AG08396 (cell line): ENCODE data around the gene SLC1A1.
"Not testable (repeated sequence)": the region's sequence is repeated elsewhere in the genome, so short reads cannot be mapped to it uniquely, and the experiment has no call there.

Experiments
- DNase-seq: peaks from one replicate; pipeline ENCODE4 v3.0.0; 2012; ENCODE audit warnings: low spot score, mixed read lengths

Gene SLC1A1

GRCh38 chr9:4579001-4579400 lies 88.7 kb downstream of the SLC1A1 start:
- no peak for DNase-seq

GRCh38 chr9:4581035-4581760 lies 90.9 kb downstream of the SLC1A1 start:
- no peak for DNase-seq

- no peak for DNase-seq
These were observed 91.7 kb downstream of the SLC1A1 start for GRCh38 chr9:4581861-4582565.

- no peak for DNase-seq
These were observed 92.7 kb downstream of the SLC1A1 start for GRCh38 chr9:4583001-4583400.

- DNase-seq = no peak
These were observed 94.4 kb downstream of the SLC1A1 start for GRCh38 chr9:4584636-4585035.

GRCh38 chr9:4585135-4585534 lies 94.9 kb downstream of the SLC1A1 start:
- DNase-seq = no peak

GRCh38 chr9:4588721-4589120 lies 98.5 kb downstream of the SLC1A1 start:
- no peak for DNase-seq

- peak; percentile 45 for DNase-seq
These were observed 100.3 kb downstream of the SLC1A1 start for GRCh38 chr9:4590430-4591122.

GRCh38 chr9:4591123-4591500 lies 100.8 kb downstream of the SLC1A1 start:
- no peak for DNase-seq

GRCh38 chr9:4592295-4592694 lies 102.0 kb downstream of the SLC1A1 start:
- no peak for DNase-seq

GRCh38 chr9:4592886-4593285 lies 102.6 kb downstream of the SLC1A1 start:
- no peak for DNase-seq

GRCh38 chr9:4594545-4594944 lies 104.3 kb downstream of the SLC1A1 start:
- DNase-seq = no peak

- DNase-seq = no peak
These were observed 104.7 kb downstream of the SLC1A1 start for GRCh38 chr9:4594994-4595393.

- no peak for DNase-seq
These were observed 106.1 kb downstream of the SLC1A1 start for GRCh38 chr9:4596165-4596922.

GRCh38 chr9:4600368-4600767 lies 110.1 kb downstream of the SLC1A1 start:
- no peak for DNase-seq

- no peak for DNase-seq
These were observed 113.6 kb downstream of the SLC1A1 start for GRCh38 chr9:4603830-4604229.

- peak; percentile 58 for DNase-seq
These were observed 114.4 kb downstream of the SLC1A1 start for GRCh38 chr9:4604678-4605095.

- DNase-seq = not testable (repeated sequence)
These were observed 115.8 kb downstream of the SLC1A1 start for GRCh38 chr9:4606033-4606432.

GRCh38 chr9:4614627-4615026 lies 124.4 kb downstream of the SLC1A1 start:
- DNase-seq = no peak

- DNase-seq = peak; percentile 60
These were observed 125.0 kb downstream of the SLC1A1 start for GRCh38 chr9:4615251-4615650.

GRCh38 chr9:4615778-4616177 lies 125.5 kb downstream of the SLC1A1 start:
- DNase-seq = no peak

- DNase-seq = no peak
These were observed 127.5 kb downstream of the SLC1A1 start for GRCh38 chr9:4617752-4618151.
